DOHH2 (cell line): ENCODE data around the gene ELF5.

Experiments used
- CTCF ChIP-seq: fragments of 200-600 bp; sonication (generic); IDR thresholded peaks from one replicate; pipeline ENCODE4 v1.5.1; 2014; ENCODE audit warnings: antibody characterized with exemption, mild to moderate bottlenecking, low read depth, low read length; ENCODE audit not compliant: poor library complexity, severe bottlenecking
- EZH2phosphoT487 ChIP-seq: fragments of 200-600 bp; sonication (generic); IDR thresholded peaks from 2 replicates; pipeline ENCODE4 v1.6.1; 2017; ENCODE audit warnings: borderline replicate concordance, mild to moderate bottlenecking, antibody characterized with exemption, low read length, moderate library complexity, mixed read lengths

GRCh38 chr11:34468209-34468841 lies 45.3 kb downstream of the ELF5 start:
- peak; percentile 77 for TF ChIP-seq CTCF
- TF ChIP-seq EZH2phosphoT487, result no peak
